ENCODE data around the gene DHRSX. TPM values are rescaled to one million over a fixed set of nuclear protein-coding genes. Genes with fewer than 3 reads are reported as not detected.
"Not testable (repeated sequence)": the region's sequence is repeated elsewhere in the genome, so short reads cannot be mapped to it uniquely, and the experiment has no call there.

DHRSX gene
- total and polyA plus RNA-seq, 4 donors, result 16.8 to 28.4 (median 24.0) TPM

GRCh38 chrX:2214138-2214823, 286.5 kb downstream of the DHRSX start:
- not testable (repeated sequence) for H3K27ac ChIP-seq (ENCODE audit: low read depth, low read length); H3K4me3 ChIP-seq (ENCODE audit: low read depth, low read length); H3K9me3 ChIP-seq (ENCODE audit: control insufficient read depth, insufficient read depth, low read length); DNase-seq (ENCODE audit: low read depth in 4 of 6, low spot score in 6 of 6); H3K4me1 ChIP-seq (ENCODE audit: control insufficient read depth, insufficient read depth, low read length); H3K36me3 ChIP-seq (ENCODE audit: control insufficient read depth, insufficient read depth, low read length); H3K27me3 ChIP-seq (ENCODE audit: control insufficient read depth, insufficient read depth, low read length)
- 98% methylated on average over 6 of the region's 7 CpGs for WGBS (ENCODE audit: insufficient coverage)

- 88% methylated on average over 6 of the region's 18 CpGs for WGBS (ENCODE audit: insufficient coverage)
- H3K27ac ChIP-seq (ENCODE audit: low read depth, low read length); H3K36me3 ChIP-seq (ENCODE audit: control insufficient read depth, insufficient read depth, low read length); H3K4me1 ChIP-seq (ENCODE audit: control insufficient read depth, insufficient read depth, low read length); H3K4me3 ChIP-seq (ENCODE audit: low read depth, low read length); H3K9me3 ChIP-seq (ENCODE audit: control insufficient read depth, insufficient read depth, low read length); DNase-seq (ENCODE audit: low read depth in 4 of 6, low spot score in 6 of 6); H3K27me3 ChIP-seq (ENCODE audit: control insufficient read depth, insufficient read depth, low read length): not testable (repeated sequence)
Measured at GRCh38 chrX:2211667-2212066, 289.1 kb downstream of the DHRSX start.

- Histone ChIP-seq H3K27me3 (ENCODE audit: control insufficient read depth, insufficient read depth, low read length) (no peaks in the 10 kb centered on the region), H3K4me1 (ENCODE audit: control insufficient read depth, insufficient read depth, low read length) (no peaks in the 10 kb centered on the region), H3K9me3 (ENCODE audit: control insufficient read depth, insufficient read depth, low read length) (no peaks in the 10 kb centered on the region), H3K4me3 (ENCODE audit: low read depth, low read length) (no peak overlapping the region), H3K27ac (ENCODE audit: low read depth, low read length) (no peak overlapping the region), H3K36me3 (ENCODE audit: control insufficient read depth, insufficient read depth, low read length) (no peaks in the 10 kb centered on the region)
- WGBS (ENCODE audit: insufficient coverage), result 100% methylated on average over 2 of the region's 3 CpGs
- no peak for DNase-seq (ENCODE audit: low read depth in 4 of 6, low spot score in 6 of 6)
Measured at GRCh38 chrX:2193273-2193592, 307.5 kb downstream of the DHRSX start.

GRCh38 chrX:2192584-2193272, 308.0 kb downstream of the DHRSX start:
- Histone ChIP-seq H3K27ac (ENCODE audit: low read depth, low read length) (no peak overlapping the region), H3K4me1 (ENCODE audit: control insufficient read depth, insufficient read depth, low read length) (no peaks in the 10 kb centered on the region), H3K27me3 (ENCODE audit: control insufficient read depth, insufficient read depth, low read length) (no peaks in the 10 kb centered on the region), H3K4me3 (ENCODE audit: low read depth, low read length) (no peak overlapping the region), H3K9me3 (ENCODE audit: control insufficient read depth, insufficient read depth, low read length) (no peaks in the 10 kb centered on the region), H3K36me3 (ENCODE audit: control insufficient read depth, insufficient read depth, low read length) (no peaks in the 10 kb centered on the region)
- no peak for DNase-seq (ENCODE audit: low read depth in 4 of 6, low spot score in 6 of 6)
- 71% methylated on average over 8 of the region's 12 CpGs for WGBS (ENCODE audit: insufficient coverage)

- peaks cover 4% of the 10 kb centered on the region for H3K36me3 ChIP-seq (ENCODE audit: control insufficient read depth, insufficient read depth, low read length)
- no peak overlapping the region for H3K4me3 ChIP-seq (ENCODE audit: low read depth, low read length)
- H3K27me3 ChIP-seq (ENCODE audit: control insufficient read depth, insufficient read depth, low read length), result no peaks in the 10 kb centered on the region
- 95% methylated on average over 7 of the region's 7 CpGs for WGBS (ENCODE audit: insufficient coverage)
- peaks cover 3% of the 10 kb centered on the region for H3K9me3 ChIP-seq (ENCODE audit: control insufficient read depth, insufficient read depth, low read length)
- no peak overlapping the region for H3K27ac ChIP-seq (ENCODE audit: low read depth, low read length)
- no peak for DNase-seq (ENCODE audit: low read depth in 4 of 6, low spot score in 6 of 6)
- no peaks in the 10 kb centered on the region for H3K4me1 ChIP-seq (ENCODE audit: control insufficient read depth, insufficient read depth, low read length)
Measured at GRCh38 chrX:2188840-2189239, 311.9 kb downstream of the DHRSX start.

GRCh38 chrX:2188330-2188792, 312.4 kb downstream of the DHRSX start:
- Histone ChIP-seq H3K9me3 (ENCODE audit: control insufficient read depth, insufficient read depth, low read length) (peaks cover 3% of the 10 kb centered on the region), H3K4me3 (ENCODE audit: low read depth, low read length) (no peak overlapping the region), H3K27me3 (ENCODE audit: control insufficient read depth, insufficient read depth, low read length) (no peaks in the 10 kb centered on the region), H3K27ac (ENCODE audit: low read depth, low read length) (no peak overlapping the region), H3K4me1 (ENCODE audit: control insufficient read depth, insufficient read depth, low read length) (no peaks in the 10 kb centered on the region), H3K36me3 (ENCODE audit: control insufficient read depth, insufficient read depth, low read length) (peaks cover 4% of the 10 kb centered on the region)
- WGBS (ENCODE audit: insufficient coverage), result 37% methylated on average over 14 of the region's 14 CpGs
- no peak for DNase-seq (ENCODE audit: low read depth in 4 of 6, low spot score in 6 of 6)

- no peaks in the 10 kb centered on the region for H3K27me3 ChIP-seq (ENCODE audit: control insufficient read depth, insufficient read depth, low read length)
- peaks cover 4% of the 10 kb centered on the region for H3K36me3 ChIP-seq (ENCODE audit: control insufficient read depth, insufficient read depth, low read length)
- 94% methylated on average over 7 of the region's 15 CpGs for WGBS (ENCODE audit: insufficient coverage)
- no peak overlapping the region for H3K27ac ChIP-seq (ENCODE audit: low read depth, low read length)
- no peaks in the 10 kb centered on the region for H3K4me1 ChIP-seq (ENCODE audit: control insufficient read depth, insufficient read depth, low read length)
- H3K9me3 ChIP-seq (ENCODE audit: control insufficient read depth, insufficient read depth, low read length), result peaks cover 3% of the 10 kb centered on the region
- no peak overlapping the region for H3K4me3 ChIP-seq (ENCODE audit: low read depth, low read length)
- DNase-seq (ENCODE audit: low read depth in 4 of 6, low spot score in 6 of 6), result no peak
Measured at GRCh38 chrX:2187352-2188115, 313.2 kb downstream of the DHRSX start.

GRCh38 chrX:2185341-2186082, 315.3 kb downstream of the DHRSX start:
- 90% methylated on average over 21 of the region's 25 CpGs for WGBS (ENCODE audit: insufficient coverage)
- H3K27ac ChIP-seq (ENCODE audit: low read depth, low read length), result no peak overlapping the region
- H3K27me3 ChIP-seq (ENCODE audit: control insufficient read depth, insufficient read depth, low read length), result no peaks in the 10 kb centered on the region

GRCh38 chrX:2184089-2184488, 316.7 kb downstream of the DHRSX start:
- Histone ChIP-seq H3K27ac (ENCODE audit: low read depth, low read length) (no peak overlapping the region), H3K4me3 (ENCODE audit: low read depth, low read length) (no peak overlapping the region), H3K4me1 (ENCODE audit: control insufficient read depth, insufficient read depth, low read length) (no peaks in the 10 kb centered on the region), H3K36me3 (ENCODE audit: control insufficient read depth, insufficient read depth, low read length) (peaks cover 4% of the 10 kb centered on the region), H3K9me3 (ENCODE audit: control insufficient read depth, insufficient read depth, low read length) (peaks cover 3% of the 10 kb centered on the region), H3K27me3 (ENCODE audit: control insufficient read depth, insufficient read depth, low read length) (no peaks in the 10 kb centered on the region)
- 100% methylated on average over 1 of the region's 1 CpG for WGBS (ENCODE audit: insufficient coverage)
- DNase-seq (ENCODE audit: low read depth in 4 of 6, low spot score in 6 of 6), result no peak

More at GRCh38 chrX:2185341-2186082, 315.3 kb downstream of the DHRSX start:
- peaks cover 3% of the 10 kb centered on the region for H3K9me3 ChIP-seq (ENCODE audit: control insufficient read depth, insufficient read depth, low read length)
- no peaks in the 10 kb centered on the region for H3K4me1 ChIP-seq (ENCODE audit: control insufficient read depth, insufficient read depth, low read length)
- no peak for DNase-seq (ENCODE audit: low read depth in 4 of 6, low spot score in 6 of 6)
- H3K4me3 ChIP-seq (ENCODE audit: low read depth, low read length), result no peak overlapping the region
- H3K36me3 ChIP-seq (ENCODE audit: control insufficient read depth, insufficient read depth, low read length), result peaks cover 4% of the 10 kb centered on the region

Data from spinal cord (tissue), 10 donors.